A549 (cell line): ENCODE results near the gene TMEM129. TPM values are rescaled to one million over a fixed set of nuclear protein-coding genes. Genes with fewer than 3 reads are reported as not detected.

Experiments
- ATAC-seq, 2 experiments: fragments of 200-7000 bp in 1 of 2; fragments of >200 bp in 1 of 2; cut with Nextera tagmentation in 1 of 2; cut with Tn5 transposase in 1 of 2; 3 replicates each; pipeline versions ENCODE4 v1.8.0 to v1.9.1; 2018 to 2020; ENCODE audit warnings: mild to moderate bottlenecking in 1 of 2, moderate library complexity in 1 of 2
- CTCF ChIA-PET: fragments of 300-600 bp; sonication (Branson Sonifier 250); formaldehyde crosslinking; extraction: SDS; loops from one replicate; lab custom pipeline; 2021; ENCODE audit warnings: antibody characterized with exemption, inconsistent platforms; lab: Yijun Ruan, JAX
- POLR2A ChIA-PET: fragments of 350-600 bp; formaldehyde crosslinking; extraction: SDS; loops from one replicate; lab custom pipeline; 2021; ENCODE audit warnings: antibody characterized with exemption, inconsistent platforms; lab: Yijun Ruan, JAX
- DNase-seq, 2 experiments: peaks; one replicate each; pipeline versions ENCODE4 v3.0.0 to v3.0.0-alpha.2; 2011 to 2016; ENCODE audit warnings: low read depth in 1 of 2, low spot score in 1 of 2
- FAIRE-seq: peaks from 2 replicates; lab custom pipeline; 2011; peaks lifted over from hg19 to GRCh38; lab: Jason Lieb, UNC
- H3K27ac ChIP-seq, 2 experiments: fragments of >200 bp; sonication (Bioruptor Twin); formaldehyde crosslinking; 3 replicates each; pipeline ENCODE4 v1.5.1; 2016 to 2017
- H3K4me1 ChIP-seq: fragments of >200 bp; sonication (Bioruptor Twin); formaldehyde crosslinking; 3 replicates; pipeline ENCODE4 v1.6.1; 2016
- H3K4me2 ChIP-seq: fragments of >200 bp; sonication (Bioruptor Twin); formaldehyde crosslinking; 3 replicates; pipeline ENCODE4 v1.6.1; 2016
- H3K4me3 ChIP-seq: fragments of >200 bp; sonication (Bioruptor Twin); formaldehyde crosslinking; 3 replicates; pipeline ENCODE4 v1.5.1; 2016
- H3K9me3 ChIP-seq: fragments of >200 bp; sonication (Bioruptor Twin); formaldehyde crosslinking; 3 replicates; pipeline ENCODE4 v1.6.1; 2016
- CBX8 ChIP-seq: fragments of 200-600 bp; sonication (generic); IDR thresholded peaks from 2 replicates; pipeline ENCODE4 v1.6.1; 2016
- CHD2 ChIP-seq: fragments of 150-350 bp; IDR thresholded peaks from 2 replicates; pipeline ENCODE4 v1.6.1; 2014; ENCODE audit warnings: low read length; ENCODE audit not compliant: partially characterized antibody
- EHF ChIP-seq: fragments of 250-450 bp; sonication (Bioruptor Pico); IDR thresholded peaks from 2 replicates; pipeline ENCODE4 v1.5.0; 2020; ENCODE audit warnings: mild to moderate bottlenecking
- HDAC2 ChIP-seq: fragments of 200-600 bp; sonication (generic); IDR thresholded peaks from 2 replicates; pipeline ENCODE4 v1.6.1; 2016
- HOXA7 ChIP-seq: fragments of 250-450 bp; sonication (Bioruptor Pico); IDR thresholded peaks from 2 replicates; pipeline ENCODE4 v1.5.0; 2020; ENCODE audit warnings: mild to moderate bottlenecking, moderate library complexity
- HOXB13 ChIP-seq: fragments of 250-450 bp; sonication (Bioruptor Pico); IDR thresholded peaks from 2 replicates; pipeline ENCODE4 v1.5.0; 2020; ENCODE audit warnings: low read depth, mild to moderate bottlenecking, moderate library complexity
- HOXB5 ChIP-seq: fragments of 250-450 bp; sonication (Bioruptor Pico); IDR thresholded peaks from 2 replicates; pipeline ENCODE4 v1.5.0; 2020; ENCODE audit warnings: mild to moderate bottlenecking, moderate library complexity
- KDM1A ChIP-seq: fragments of 200-600 bp; sonication (generic); IDR thresholded peaks from 2 replicates; pipeline ENCODE4 v1.6.1; 2016; ENCODE audit warnings: low read depth, mild to moderate bottlenecking
- MYC ChIP-seq: IDR thresholded peaks from 2 replicates; pipeline ENCODE4 v1.6.1; 2012; ENCODE audit warnings: mild to moderate bottlenecking, inconsistent platforms, low read length, improper control_type of control experiment, borderline replicate concordance
- POLR2A ChIP-seq: IDR thresholded peaks from 2 replicates; pipeline ENCODE4 v1.6.1; 2012; ENCODE audit warnings: mild to moderate bottlenecking, low read length
- RAD21 ChIP-seq, 2 experiments: fragments of >200 bp in 1 of 2; sonication (Bioruptor Twin) in 1 of 2; formaldehyde crosslinking in 1 of 2; IDR thresholded peaks in 1 of 2; conservative IDR thresholded peaks in 1 of 2; 2 replicates in 1 of 2; 3 replicates in 1 of 2; pipeline ENCODE4 v1.6.1; 2012 to 2018; ENCODE audit warnings: inconsistent platforms in 1 of 2
- RARB ChIP-seq: fragments of 250-450 bp; sonication (Bioruptor Pico); IDR thresholded peaks from 2 replicates; pipeline ENCODE4 v1.8.0; 2021; ENCODE audit warnings: mild to moderate bottlenecking, moderate library complexity
- RCOR1 ChIP-seq: fragments of 150-350 bp; IDR thresholded peaks from 2 replicates; pipeline ENCODE4 v1.6.1; 2014; ENCODE audit warnings: antibody characterized with exemption, low read length, low read depth
- RFX5 ChIP-seq: fragments of 450-650 bp; IDR thresholded peaks from 2 replicates; pipeline ENCODE4 v1.7.1; 2014; ENCODE audit warnings: antibody characterized with exemption, mild to moderate bottlenecking, moderate library complexity
- SMC3 ChIP-seq: fragments of >200 bp; sonication (Bioruptor Twin); formaldehyde crosslinking; IDR thresholded peaks from 3 replicates; pipeline ENCODE4 v1.6.1; 2018; ENCODE audit warnings: inconsistent platforms
- TFCP2L1 ChIP-seq: fragments of 250-450 bp; sonication (Bioruptor Pico); IDR thresholded peaks from 2 replicates; pipeline ENCODE4 v1.5.0; 2021; ENCODE audit warnings: mild to moderate bottlenecking
- ZFP36 ChIP-seq: fragments of 450-650 bp; IDR thresholded peaks from 2 replicates; pipeline ENCODE4 v1.6.1; 2014; ENCODE audit warnings: borderline replicate concordance; ENCODE audit not compliant: partially characterized antibody
- ZNF302 ChIP-seq: fragments of 250-450 bp; sonication (Bioruptor Pico); IDR thresholded peaks from 2 replicates; pipeline ENCODE4 v1.9.0; 2021; ENCODE audit warnings: inconsistent platforms, mild to moderate bottlenecking, moderate library complexity
- WGBS: methylation state at CpG from one replicate; pipeline ENCODE4 v1.1.6; 2017; ENCODE audit errors: missing lambda C conversion rate; 5-methylcytosine and 5-hydroxymethylcytosine counted together
- polyA plus RNA-seq, 4 experiments: library from polyadenylated mRNA; depleted of rRNA in 3 of 4; stranded (reverse); fragments of >200 nt; fragmentation: RNase III in 1 of 4; extraction: RNeasy Plus Mini Kit Qiagen cat#74134 plus additional on column Dnase treatment in 1 of 4; gene quantifications; 2 replicates in 3 of 4; 3 replicates in 1 of 4; pipeline ENCODE4 v1.2.3, GENCODE V29; 2011 to 2017
- TF ChIP-seq, protein P1 (sequence below): fragments of 250-450 bp; sonication (Bioruptor Pico); IDR thresholded peaks from 2 replicates; pipeline ENCODE4 v1.5.0; 2020; ENCODE audit warnings: low read depth, mild to moderate bottlenecking, moderate library complexity
- TF ChIP-seq, protein P2 (sequence below): fragments of 450-650 bp; IDR thresholded peaks from 2 replicates; pipeline ENCODE4 v1.6.1; 2014; ENCODE audit warnings: antibody characterized with exemption
- TF ChIP-seq, protein P3 (sequence below): fragments of >200 bp; sonication (Bioruptor Twin); formaldehyde crosslinking; IDR thresholded peaks from 3 replicates; pipeline ENCODE4 v1.5.1; 2016

TMEM129 gene
- polyA plus RNA-seq, 2 of the 4 experiments (the other 2 are of a cell fraction), result 12.7 to 20.4 TPM

DNA sequence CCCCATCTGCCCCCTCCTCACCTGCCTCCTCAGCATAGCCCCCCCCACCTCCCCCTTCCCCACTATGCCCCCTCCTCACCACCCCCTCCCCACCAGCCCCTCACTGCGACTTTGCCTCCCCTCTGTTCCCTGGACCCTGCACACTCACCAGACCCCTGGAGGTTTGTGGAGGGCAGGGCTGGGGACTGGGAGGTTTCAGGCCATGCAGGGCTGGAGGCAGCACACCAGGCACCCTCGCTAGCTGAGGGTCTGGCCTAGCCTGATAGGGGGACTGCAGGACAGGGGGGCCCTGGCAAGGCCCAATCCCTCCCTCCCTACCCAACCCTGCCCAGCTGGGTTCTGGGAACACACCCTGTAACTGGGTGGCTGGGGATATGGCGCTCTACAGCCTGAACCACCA, 28.2 kb upstream of the TMEM129 start:
- no peak for TF ChIP-seq KDM1A
- TF ChIP-seq, protein P1, sequence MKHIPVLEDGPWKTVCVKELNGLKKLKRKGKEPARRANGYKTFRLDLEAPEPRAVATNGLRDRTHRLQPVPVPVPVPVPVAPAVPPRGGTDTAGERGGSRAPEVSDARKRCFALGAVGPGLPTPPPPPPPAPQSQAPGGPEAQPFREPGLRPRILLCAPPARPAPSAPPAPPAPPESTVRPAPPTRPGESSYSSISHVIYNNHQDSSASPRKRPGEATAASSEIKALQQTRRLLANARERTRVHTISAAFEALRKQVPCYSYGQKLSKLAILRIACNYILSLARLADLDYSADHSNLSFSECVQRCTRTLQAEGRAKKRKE, result no peak
- TF ChIP-seq ZNF302 (CRISPR knock-in tag), result no peak
- TF ChIP-seq RFX5, result no peak
- TF ChIP-seq CHD2, result no peak
- no peak for TF ChIP-seq HOXB13 (CRISPR knock-in tag)
- no peak for TF ChIP-seq RARB (CRISPR knock-in tag)
- TF ChIP-seq ZFP36, result no peak
- ChIA-PET CTCF (interaction anchor here (1.4 to 13.8 kb wide), 7 partner anchors 19 to 151 kb away, joined by 3 to 227 read pairs (median 10); no protein-coding TSS in a partner anchor), POLR2A (no interaction called here)
- FAIRE-seq, result no peak
- no CpG with 5 or more reads among the region's 3 CpGs for WGBS
- ATAC-seq, result no peak
- peaks cover 12% of the 10 kb centered on the region for H3K4me1 ChIP-seq
- H3K4me3 ChIP-seq, result no peak overlapping the region
- no peaks in the 10 kb centered on the region for H3K9me3 ChIP-seq
- no peak overlapping the region for H3K27ac ChIP-seq
- H3K4me2 ChIP-seq, result no peak overlapping the region
- DNase-seq, result no peak

DNA sequence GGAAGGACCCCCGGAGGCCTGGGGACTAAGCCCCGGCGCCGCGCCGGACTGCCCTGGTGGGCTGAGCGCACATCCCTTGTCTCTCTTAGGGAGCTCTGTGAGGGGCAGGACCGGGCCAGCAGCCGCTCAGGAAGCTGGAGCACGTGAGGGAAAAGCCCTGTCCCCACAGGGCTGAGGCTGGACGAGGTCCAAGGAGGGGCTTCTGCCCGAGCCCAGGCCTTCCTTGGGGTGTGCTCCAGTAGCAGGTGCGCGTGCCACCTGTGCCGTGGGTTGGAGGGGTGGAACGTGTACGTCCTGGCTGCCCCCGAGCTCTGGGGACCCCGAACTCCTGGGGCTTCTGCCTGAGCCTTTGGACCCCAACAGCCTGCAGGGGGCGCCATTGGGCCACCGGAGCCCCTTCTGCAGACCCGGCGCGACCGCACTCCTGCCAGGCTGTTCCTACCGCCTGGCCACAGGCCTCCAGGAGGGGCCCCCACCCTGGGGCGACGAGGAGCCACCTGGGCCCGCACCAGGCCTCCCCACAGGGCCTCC, 27.4 kb upstream of the TMEM129 start:
- FAIRE-seq (no peak), DNase-seq (peak; percentile 71 to 78), ATAC-seq (peak; percentile 33 to 77; a peak in 5 of 6 replicates)
- 0% methylated on average over 5 of the region's 29 CpGs for WGBS
- ChIA-PET CTCF (interaction anchor here (0.8 to 13.8 kb wide), 27 partner anchors 8 to 162 kb away, joined by 3 to 227 read pairs (median 6); partner anchors contain the start of gene FGFR3), POLR2A (interaction anchor here (0.8 kb wide), 1 partner anchor 122 kb away, joined by 3 read pairs; the partner anchor contains the start of gene NSD2)
- Histone ChIP-seq H3K9me3 (no peaks in the 10 kb centered on the region), H3K27ac (peak overlapping the region; percentile 33 to 75; a peak in 2 of 6 replicates), H3K4me1 (peaks cover 12% of the 10 kb centered on the region), H3K4me3 (no peak overlapping the region), H3K4me2 (peak overlapping the region; percentile 66)
- TF ChIP-seq RAD21 (conservative IDR thresholded peaks at IDR 0.05 in 1 of 2, IDR thresholded peaks at IDR 0.05 in 1 of 2) (peak; percentile 81 to 87), SMC3 (peak; percentile 87), HOXA7 (CRISPR knock-in tag) (no peak), RCOR1 (no peak)
- TF ChIP-seq, protein P2, sequence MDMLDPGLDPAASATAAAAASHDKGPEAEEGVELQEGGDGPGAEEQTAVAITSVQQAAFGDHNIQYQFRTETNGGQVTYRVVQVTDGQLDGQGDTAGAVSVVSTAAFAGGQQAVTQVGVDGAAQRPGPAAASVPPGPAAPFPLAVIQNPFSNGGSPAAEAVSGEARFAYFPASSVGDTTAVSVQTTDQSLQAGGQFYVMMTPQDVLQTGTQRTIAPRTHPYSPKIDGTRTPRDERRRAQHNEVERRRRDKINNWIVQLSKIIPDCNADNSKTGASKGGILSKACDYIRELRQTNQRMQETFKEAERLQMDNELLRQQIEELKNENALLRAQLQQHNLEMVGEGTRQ, result peak; percentile 43; the same call in 1 of the 2 replicates
- TF ChIP-seq, protein P3, sequence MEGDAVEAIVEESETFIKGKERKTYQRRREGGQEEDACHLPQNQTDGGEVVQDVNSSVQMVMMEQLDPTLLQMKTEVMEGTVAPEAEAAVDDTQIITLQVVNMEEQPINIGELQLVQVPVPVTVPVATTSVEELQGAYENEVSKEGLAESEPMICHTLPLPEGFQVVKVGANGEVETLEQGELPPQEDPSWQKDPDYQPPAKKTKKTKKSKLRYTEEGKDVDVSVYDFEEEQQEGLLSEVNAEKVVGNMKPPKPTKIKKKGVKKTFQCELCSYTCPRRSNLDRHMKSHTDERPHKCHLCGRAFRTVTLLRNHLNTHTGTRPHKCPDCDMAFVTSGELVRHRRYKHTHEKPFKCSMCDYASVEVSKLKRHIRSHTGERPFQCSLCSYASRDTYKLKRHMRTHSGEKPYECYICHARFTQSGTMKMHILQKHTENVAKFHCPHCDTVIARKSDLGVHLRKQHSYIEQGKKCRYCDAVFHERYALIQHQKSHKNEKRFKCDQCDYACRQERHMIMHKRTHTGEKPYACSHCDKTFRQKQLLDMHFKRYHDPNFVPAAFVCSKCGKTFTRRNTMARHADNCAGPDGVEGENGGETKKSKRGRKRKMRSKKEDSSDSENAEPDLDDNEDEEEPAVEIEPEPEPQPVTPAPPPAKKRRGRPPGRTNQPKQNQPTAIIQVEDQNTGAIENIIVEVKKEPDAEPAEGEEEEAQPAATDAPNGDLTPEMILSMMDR, result peak; percentile 70

DNA sequence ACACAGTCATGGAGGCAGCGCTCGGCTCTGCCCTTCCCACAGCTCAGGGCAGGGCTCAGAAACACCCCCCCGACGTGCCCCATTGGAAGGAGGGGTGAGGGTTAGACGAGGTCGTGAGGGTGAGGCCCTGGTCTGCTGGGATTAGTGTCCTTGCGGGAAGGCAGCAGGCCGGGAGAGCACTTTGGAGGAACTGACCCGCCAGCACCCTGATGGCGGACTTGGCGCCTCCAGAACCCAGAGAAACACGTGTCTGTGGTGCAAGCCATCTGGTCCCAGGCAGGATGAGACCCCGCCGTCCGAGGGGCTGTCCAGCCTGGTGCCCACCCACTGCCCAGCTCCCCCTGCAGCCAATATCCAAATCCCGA, 26.5 kb upstream of the TMEM129 start:
- Histone ChIP-seq H3K4me2 (no peak overlapping the region), H3K4me3 (no peak overlapping the region), H3K27ac (no peak overlapping the region), H3K4me1 (peaks cover 8% of the 10 kb centered on the region), H3K9me3 (no peaks in the 10 kb centered on the region)
- FAIRE-seq (no peak), ATAC-seq (no peak), DNase-seq (no peak)
- 90% methylated on average over 10 of the region's 16 CpGs for WGBS
- CTCF ChIA-PET, result interaction anchor here (0.5 to 13.8 kb wide), 22 partner anchors 10 to 179 kb away, joined by 3 to 227 read pairs (median 6); partner anchors contain the start of gene FGFR3
- TF ChIP-seq POLR2A (no peak), TFCP2L1 (no peak), CBX8 (no peak), RARB (CRISPR knock-in tag) (no peak), HOXB5 (CRISPR knock-in tag) (no peak), MYC (no peak), HDAC2 (no peak), ZFP36 (no peak), EHF (CRISPR knock-in tag) (no peak)
- POLR2A ChIA-PET, result no interaction called here
